H1 (cell line): Measurements from ENCODE around the gene FAM227B. TPM values are rescaled to one million over a fixed set of nuclear protein-coding genes. Genes with fewer than 3 reads are reported as not detected.

Source experiments
- ASH2L ChIP-seq: fragments of 200-600, 300-600 bp; sonication (generic); IDR thresholded peaks from one replicate; pipeline ENCODE4 v1.7.1; 2017; ENCODE audit warnings: low read length
- CHD2 ChIP-seq: IDR thresholded peaks from 2 replicates; pipeline ENCODE4 v1.6.1; 2012; ENCODE audit warnings: low read length, improper control_type of control experiment
- EZH2 ChIP-seq: fragments of 200-600 bp; sonication (generic); IDR thresholded peaks from 2 replicates; pipeline ENCODE4 v1.7.1; 2012; ENCODE audit warnings: low read depth, mild to moderate bottlenecking, moderate library complexity, low read length, inconsistent platforms; ENCODE audit not compliant: severe bottlenecking
- HDAC6 ChIP-seq: IDR thresholded peaks from one replicate; pipeline ENCODE4 v1.7.1; 2012; ENCODE audit warnings: low read depth, mild to moderate bottlenecking, inconsistent platforms, low read length, moderate library complexity
- RNF2 ChIP-seq: fragments of 200-900, 300-1000 bp; sonication (generic); IDR thresholded peaks from 2 replicates; pipeline ENCODE4 v1.7.1; 2016; ENCODE audit warnings: borderline replicate concordance, low read depth, mild to moderate bottlenecking, antibody characterized with exemption, low read length; ENCODE audit not compliant: poor library complexity, severe bottlenecking; ENCODE audit errors: missing control alignments
- SP4 ChIP-seq: IDR thresholded peaks from 2 replicates; pipeline ENCODE4 v1.6.1; 2012; ENCODE audit warnings: low read length, inconsistent platforms
- polyA plus RNA-seq, 7 experiments: library from polyadenylated mRNA; depleted of rRNA in 3 of 7; stranded (reverse) in 5 of 7; unstranded in 2 of 7; fragments of >200 nt in 5 of 7; fragments of 200-250 nt in 2 of 7; gene quantifications; 1 replicate in 5 of 7; 2 replicates in 1 of 7; 4 replicates in 1 of 7; pipeline versions ENCODE4 v1.2.1 to v1.2.3, GENCODE V29; 2011 to 2013; ENCODE audit warnings: missing spikeins in 2 of 7, mixed read lengths in 2 of 7
- total RNA-seq: library from RNA; stranded (reverse); fragmentation: NEBNext Ultra II Directional; extraction: Animal tissue kit (Norgen Biotek cat#: 25700); gene quantifications from 2 replicates; pipeline ENCODE4 v1.2.1, GENCODE V29; 2021
- TF ChIP-seq, protein P1 (sequence below): IDR thresholded peaks from 2 replicates; pipeline ENCODE4 v1.6.1; 2012; ENCODE audit warnings: inconsistent platforms

Gene FAM227B
- total and polyA plus RNA-seq, 2 of the 8 experiments (the other 6 are each of a cell fraction or from before 2014, with no cell fraction given) = 4.0 to 6.5 TPM

DNA sequence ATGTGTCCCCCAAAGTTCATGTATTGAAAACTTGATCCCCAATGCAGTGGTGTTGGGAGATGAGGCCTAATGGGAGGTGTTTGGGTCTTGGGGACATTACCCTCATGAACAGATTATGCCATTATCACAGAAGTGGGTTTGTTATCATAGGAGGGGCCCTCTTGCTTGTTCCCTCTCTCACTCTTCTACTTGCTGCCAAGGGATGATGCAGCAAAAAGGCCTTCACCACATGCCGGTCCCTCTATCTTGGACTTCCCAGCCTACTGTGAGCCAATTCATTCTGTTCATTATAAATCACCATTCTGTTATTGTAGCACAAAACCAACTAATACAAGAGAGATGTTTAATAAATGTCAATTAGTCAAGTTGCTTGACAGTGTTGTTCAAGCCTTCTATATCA is 47.2 kb downstream of the FAM227B start (continued):
- TF ChIP-seq CHD2 (no peak), HDAC6 (no peak), RNF2 (no peak), SP4 (no peak), ASH2L (no peak), EZH2 (no peak)
- TF ChIP-seq, protein P1, sequence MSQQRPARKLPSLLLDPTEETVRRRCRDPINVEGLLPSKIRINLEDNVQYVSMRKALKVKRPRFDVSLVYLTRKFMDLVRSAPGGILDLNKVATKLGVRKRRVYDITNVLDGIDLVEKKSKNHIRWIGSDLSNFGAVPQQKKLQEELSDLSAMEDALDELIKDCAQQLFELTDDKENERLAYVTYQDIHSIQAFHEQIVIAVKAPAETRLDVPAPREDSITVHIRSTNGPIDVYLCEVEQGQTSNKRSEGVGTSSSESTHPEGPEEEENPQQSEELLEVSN = no peak
